ENCODE data around the gene GRIPAP1. TPM values are rescaled to one million over a fixed set of nuclear protein-coding genes. Genes with fewer than 3 reads are reported as not detected.

The GRIPAP1 gene
- polyA plus RNA-seq, 4 donors: 40.3 to 72.8 (median 55.5) TPM

- DNase-seq (ENCODE audit: low read depth in 4 of 4, low spot score in 3 of 4): no peak
These were observed 67.3 kb downstream of the GRIPAP1 start for GRCh38 chrX:48934581-48935300.

GRCh38 chrX:48933757-48934156, 68.3 kb downstream of the GRIPAP1 start:
- DNase-seq (ENCODE audit: low read depth in 4 of 4, low spot score in 3 of 4): no peak

GRCh38 chrX:48927736-48928382, 74.2 kb downstream of the GRIPAP1 start:
- DNase-seq (ENCODE audit: low read depth in 4 of 4, low spot score in 3 of 4): no peak

- DNase-seq (ENCODE audit: low read depth in 4 of 4, low spot score in 3 of 4): no peak
These were observed 74.9 kb downstream of the GRIPAP1 start for GRCh38 chrX:48927123-48927522.

GRCh38 chrX:48924270-48924669, 77.8 kb downstream of the GRIPAP1 start:
- no peak for DNase-seq (ENCODE audit: low read depth in 4 of 4, low spot score in 3 of 4)

- DNase-seq (ENCODE audit: low read depth in 4 of 4, low spot score in 3 of 4): no peak
These were observed 78.3 kb downstream of the GRIPAP1 start for GRCh38 chrX:48923771-48924170.

Other genes starting within 250 kb of the GRIPAP1 start
- 1 to 10 TPM in 3 of 4 donors, not detected in 1; 1.6 to 1.7 (median 1.6) TPM for gene GLOD5, start 240.5 kb downstream of the GRIPAP1 start, polyA plus RNA-seq (ENCODE audit: insufficient read length in 4 of 4)
- 1 to 10 TPM in 1 of 4 donors, under 1 TPM in 3; 0.26 to 2.4 (median 0.55) TPM for gene GATA1, start 215.7 kb downstream of the GRIPAP1 start, polyA plus RNA-seq (ENCODE audit: insufficient read length in 4 of 4)
- gene HDAC6, start 200.2 kb downstream of the GRIPAP1 start, polyA plus RNA-seq (ENCODE audit: insufficient read length in 4 of 4): 100 to 1,000 TPM; 123 to 209 (median 159) TPM
- gene ERAS, start 175.8 kb downstream of the GRIPAP1 start, polyA plus RNA-seq (ENCODE audit: insufficient read length in 4 of 4): under 1 TPM in 2 of 4 donors, not detected in 2; 0.18 to 0.43 TPM
- 10 to 100 TPM in 1 of 4 donors, 1 to 10 TPM in 3; 4.4 to 16.8 (median 5.4) TPM for gene PCSK1N, start 166.7 kb downstream of the GRIPAP1 start, polyA plus RNA-seq (ENCODE audit: insufficient read length in 4 of 4)
- gene TIMM17B, start 104.5 kb downstream of the GRIPAP1 start, polyA plus RNA-seq (ENCODE audit: insufficient read length in 4 of 4): 10 to 100 TPM; 24.8 to 57.6 (median 34.0) TPM
- 10 to 100 TPM; 60.6 to 86.0 (median 71.9) TPM for gene PQBP1, start 104.3 kb downstream of the GRIPAP1 start, polyA plus RNA-seq (ENCODE audit: insufficient read length in 4 of 4)
- 10 to 100 TPM; 22.3 to 33.7 (median 30.2) TPM for gene SLC35A2, start 90.6 kb downstream of the GRIPAP1 start, polyA plus RNA-seq (ENCODE audit: insufficient read length in 4 of 4)
- 1 to 10 TPM; 5.8 to 9.2 (median 6.7) TPM for gene PIM2, start 83.2 kb downstream of the GRIPAP1 start, polyA plus RNA-seq (ENCODE audit: insufficient read length in 4 of 4)
- gene OTUD5, start 44.7 kb downstream of the GRIPAP1 start, polyA plus RNA-seq (ENCODE audit: insufficient read length in 4 of 4): 10 to 100 TPM; 59.8 to 67.2 (median 63.9) TPM
- gene KCND1, start 30.4 kb downstream of the GRIPAP1 start, polyA plus RNA-seq (ENCODE audit: insufficient read length in 4 of 4): 1 to 10 TPM; 2.7 to 6.6 (median 3.5) TPM
- 10 to 100 TPM; 26.8 to 38.4 (median 34.1) TPM for gene TFE3, start 41.1 kb upstream of the GRIPAP1 start, polyA plus RNA-seq (ENCODE audit: insufficient read length in 4 of 4)
- 10 to 100 TPM in 3 of 4 donors, 1 to 10 TPM in 1; 9.5 to 16.5 (median 11.1) TPM for gene CCDC120, start 56.7 kb upstream of the GRIPAP1 start, polyA plus RNA-seq (ENCODE audit: insufficient read length in 4 of 4)
- gene PRAF2, start 71.7 kb upstream of the GRIPAP1 start, polyA plus RNA-seq (ENCODE audit: insufficient read length in 4 of 4): 10 to 100 TPM; 37.7 to 54.3 (median 42.0) TPM
- gene WDR45, start 77.6 kb upstream of the GRIPAP1 start, polyA plus RNA-seq (ENCODE audit: insufficient read length in 4 of 4): 10 to 100 TPM; 48.4 to 61.6 (median 55.6) TPM
- gene GPKOW, start 121.5 kb upstream of the GRIPAP1 start, polyA plus RNA-seq (ENCODE audit: insufficient read length in 4 of 4): 10 to 100 TPM; 20.5 to 25.1 (median 23.1) TPM
- gene MAGIX, start 160.5 kb upstream of the GRIPAP1 start, polyA plus RNA-seq (ENCODE audit: insufficient read length in 4 of 4): 1 to 10 TPM; 3.5 to 8.5 (median 4.0) TPM
- gene PLP2, start 169.6 kb upstream of the GRIPAP1 start, polyA plus RNA-seq (ENCODE audit: insufficient read length in 4 of 4): 10 to 100 TPM; 14.8 to 42.3 (median 37.5) TPM
- gene PRICKLE3, start 184.1 kb upstream of the GRIPAP1 start, polyA plus RNA-seq (ENCODE audit: insufficient read length in 4 of 4): 1 to 10 TPM; 2.5 to 6.2 (median 4.6) TPM
- 1 to 10 TPM; 2.5 to 3.9 (median 3.0) TPM for gene SYP, start 197.9 kb upstream of the GRIPAP1 start, polyA plus RNA-seq (ENCODE audit: insufficient read length in 4 of 4)
- under 1 TPM; 0.03 to 0.70 (median 0.11) TPM for gene CACNA1F, start 231.1 kb upstream of the GRIPAP1 start, polyA plus RNA-seq (ENCODE audit: insufficient read length in 4 of 4)
- 10 to 100 TPM; 11.2 to 22.5 (median 16.7) TPM for gene CCDC22, start 233.2 kb upstream of the GRIPAP1 start, polyA plus RNA-seq (ENCODE audit: insufficient read length in 4 of 4)

All from left renal pelvis (tissue), 4 donors.